Stimulated activated naive CD8-positive, alpha-beta T cell treated with anti-CD3 and anti-CD28 coated beads, Interleukin-15, amount 100 ng/mL, for 72 hours (primary cell): ENCODE measurements around the gene CTPS1.

Source experiments
- ATAC-seq: fragments of 150-1000 bp; cut with Tn5 transposase; 2 replicates; pipeline ENCODE4 v1.10.0; 2021; ENCODE audit warnings: mild to moderate bottlenecking, moderate library complexity
- DNase-seq, 2 donors: peaks; one replicate each; pipeline ENCODE4 v3.0.0; 2021 to 2022
- H3K27ac Mint-ChIP-seq, 2 donors: one replicate each; pipeline ENCODE4 v1.8.0; 2022; ENCODE audit warnings: mild to moderate bottlenecking in 2 of 2, mixed read lengths in 2 of 2, moderate library complexity in 2 of 2
- H3K27me3 Mint-ChIP-seq: one replicate; pipeline ENCODE4 v1.8.0; 2022; ENCODE audit warnings: mixed read lengths
- H3K4me1 Mint-ChIP-seq: one replicate; pipeline ENCODE4 v1.8.0; 2022; ENCODE audit warnings: mild to moderate bottlenecking, mixed read lengths
- H3K4me3 Mint-ChIP-seq, 2 donors: one replicate each; pipeline ENCODE4 v1.8.0; 2022; ENCODE audit warnings: mild to moderate bottlenecking in 2 of 2, mixed read lengths in 2 of 2, moderate library complexity in 1 of 2
- H3K9me3 Mint-ChIP-seq, 2 donors: one replicate each; pipeline ENCODE4 v1.8.0; 2022; ENCODE audit warnings: mixed read lengths in 2 of 2

CTPS1 gene

DNA sequence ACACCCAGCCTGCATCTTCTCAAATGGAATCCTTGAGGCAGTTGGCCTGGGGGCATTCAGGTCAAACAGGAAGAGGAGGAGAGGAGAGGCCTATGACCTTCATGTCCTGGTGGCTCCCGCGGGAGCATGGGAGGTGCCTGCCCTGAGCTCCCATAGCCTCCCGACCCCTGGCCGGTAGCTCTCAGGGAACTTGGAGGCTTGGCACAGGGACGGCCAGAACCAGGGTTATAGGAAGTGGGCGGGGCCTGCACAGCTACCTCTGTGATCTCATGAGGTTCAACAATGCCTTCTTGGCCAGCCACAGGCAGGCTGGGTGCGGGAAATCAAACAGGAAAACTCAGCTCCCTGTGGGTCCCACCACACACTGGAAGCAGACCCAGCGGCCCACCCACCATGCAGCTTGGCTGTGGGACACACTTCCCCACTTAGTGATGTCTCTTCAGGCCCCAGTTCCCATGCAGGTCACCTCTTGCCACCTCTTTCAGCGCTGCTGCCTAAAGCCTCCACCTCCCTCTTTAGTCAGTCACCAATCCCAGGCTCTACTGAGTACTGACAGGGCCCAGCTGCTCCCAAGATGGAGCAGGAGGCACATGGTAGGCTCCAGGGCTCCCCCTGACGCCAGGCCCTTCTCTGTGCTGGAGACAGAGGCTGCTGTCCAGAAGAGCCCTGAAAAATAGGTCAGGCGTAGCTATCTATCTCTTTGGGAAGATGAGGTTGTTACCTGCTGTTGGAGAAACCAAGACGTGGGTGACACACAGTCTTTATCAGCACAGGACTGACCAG is 42.2 kb downstream of the CTPS1 start, which contains the start of gene SLFNL1:
Gene SLFNL1, minus strand, starts transcription at position 200 of the 783 bp plus-strand sequence. CDS start 1,065 bp downstream, outside the sequence.
- Mint-ChIP-seq H3K27me3 (no peaks in the 10 kb centered on the region), H3K4me3 (no peak within 1 kb of the TSS), H3K4me1 (peaks cover 34% of the 10 kb centered on the region), H3K9me3 (no peaks in the 10 kb centered on the region), H3K27ac (peak within 1 kb of the TSS; percentile 72 to 75)
- DNase-seq (no peak), ATAC-seq (no peak)

DNA sequence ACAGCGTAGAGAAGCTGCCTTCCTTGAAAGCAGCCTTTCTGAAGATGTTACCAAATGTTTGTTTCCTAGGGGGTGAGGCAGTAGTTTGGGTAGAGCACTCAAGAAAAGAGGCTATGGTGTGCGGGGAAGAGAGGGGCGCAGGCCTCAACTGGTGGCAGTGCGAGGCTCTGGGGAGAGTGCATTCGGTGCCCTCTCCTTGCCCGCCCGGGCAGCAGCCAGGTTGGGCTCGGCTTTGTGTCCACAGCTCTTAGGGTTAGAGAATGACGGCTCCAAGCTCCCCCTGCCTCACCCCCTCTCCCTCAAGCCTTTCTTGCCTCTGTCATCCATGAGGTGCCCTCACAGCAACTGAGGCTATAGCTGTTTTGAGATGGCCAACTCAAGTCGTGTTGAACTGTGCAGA is 42.9 kb downstream of the CTPS1 start:
- ATAC-seq (no peak), DNase-seq (no peak)
- no peaks in the 10 kb centered on the region for H3K27me3 Mint-ChIP-seq
- H3K27ac Mint-ChIP-seq: no peak overlapping the region
- H3K4me1 Mint-ChIP-seq: peaks cover 34% of the 10 kb centered on the region
- no peak overlapping the region for H3K4me3 Mint-ChIP-seq
- H3K9me3 Mint-ChIP-seq: no peaks in the 10 kb centered on the region

GRCh38 chr1:41023279-41023990 is 43.9 kb downstream of the CTPS1 start:
- no peak for DNase-seq
- peaks cover 34% of the 10 kb centered on the region for H3K4me1 Mint-ChIP-seq
- H3K9me3 Mint-ChIP-seq: no peaks in the 10 kb centered on the region
- ATAC-seq: peak; percentile 24
- no peak overlapping the region for H3K4me3 Mint-ChIP-seq
- H3K27me3 Mint-ChIP-seq: no peaks in the 10 kb centered on the region
- peak overlapping the region in 1 of 2 donors; percentile 88 for H3K27ac Mint-ChIP-seq

DNA sequence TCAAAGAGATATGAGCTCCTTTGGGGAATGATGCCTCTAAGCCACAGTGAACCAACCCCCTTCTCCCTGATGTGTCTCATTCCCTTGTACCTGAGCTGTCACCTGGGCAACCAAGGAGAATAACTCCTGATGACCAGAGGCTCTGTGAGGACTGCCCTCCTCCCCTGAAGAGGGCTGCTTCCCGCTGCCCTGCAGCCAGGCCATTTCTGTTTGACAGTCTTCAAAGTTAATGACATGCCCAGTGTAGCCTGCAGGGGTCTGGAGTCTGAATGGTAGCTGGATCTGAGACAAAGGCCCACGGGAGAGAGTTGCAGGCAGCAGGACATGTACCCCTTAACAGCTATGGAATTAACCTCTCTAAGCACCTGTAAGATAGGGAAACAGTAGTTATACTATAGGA is 45.5 kb downstream of the CTPS1 start:
- Mint-ChIP-seq H3K9me3 (no peaks in the 10 kb centered on the region), H3K27me3 (no peaks in the 10 kb centered on the region), H3K27ac (no peak overlapping the region), H3K4me3 (no peak overlapping the region), H3K4me1 (peaks cover 29% of the 10 kb centered on the region)
- DNase-seq: no peak
- ATAC-seq: no peak

- Mint-ChIP-seq H3K4me1 (peaks cover 19% of the 10 kb centered on the region), H3K4me3 (no peak overlapping the region), H3K27ac (peak overlapping the region in 1 of 2 donors; percentile 69), H3K9me3 (no peaks in the 10 kb centered on the region), H3K27me3 (no peaks in the 10 kb centered on the region)
- no peak for DNase-seq
- no peak for ATAC-seq
Measured at GRCh38 chr1:41025979-41026819, 46.7 kb downstream of the CTPS1 start.

- Mint-ChIP-seq H3K27me3 (no peaks in the 10 kb centered on the region), H3K27ac (peak overlapping the region in 1 of 2 donors; percentile 15)
- no peak for ATAC-seq
Measured at GRCh38 chr1:41028034-41028642, 48.6 kb downstream of the CTPS1 start.

GRCh38 chr1:41030872-41031616 is 51.5 kb downstream of the CTPS1 start:
- H3K4me3 Mint-ChIP-seq: no peak overlapping the region
- H3K9me3 Mint-ChIP-seq: no peaks in the 10 kb centered on the region
- H3K27ac Mint-ChIP-seq: no peak overlapping the region
- H3K27me3 Mint-ChIP-seq: no peaks in the 10 kb centered on the region
- ATAC-seq: no peak
- H3K4me1 Mint-ChIP-seq: no peaks in the 10 kb centered on the region
- no peak for DNase-seq

More at GRCh38 chr1:41028034-41028642, 48.6 kb downstream of the CTPS1 start:
- no peak for DNase-seq
- Mint-ChIP-seq H3K9me3 (no peaks in the 10 kb centered on the region), H3K4me1 (peaks cover 10% of the 10 kb centered on the region), H3K4me3 (no peak overlapping the region)

DNA sequence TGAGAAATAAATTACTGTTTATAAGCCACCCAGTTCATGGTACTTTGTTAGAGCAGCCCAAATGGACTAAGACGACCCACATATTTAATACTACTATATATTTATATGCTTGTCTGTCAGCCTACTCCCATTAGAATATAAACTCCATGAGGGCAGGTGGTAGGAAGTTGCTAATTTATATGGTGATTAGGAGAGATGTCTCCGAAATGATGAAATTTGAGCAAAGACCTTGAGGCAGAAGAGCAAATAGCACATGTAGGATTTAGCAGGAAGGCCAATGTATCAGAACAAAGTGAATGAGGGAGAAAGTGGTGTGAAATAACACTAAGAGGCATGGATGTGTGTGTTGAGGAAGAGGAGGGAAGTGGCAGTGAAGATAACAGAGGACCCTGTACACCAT is 52.7 kb downstream of the CTPS1 start:
- H3K4me1 Mint-ChIP-seq: no peaks in the 10 kb centered on the region
- peak overlapping the region in 1 of 2 donors; percentile 0 for H3K27ac Mint-ChIP-seq
- ATAC-seq (no peak), DNase-seq (no peak)
- H3K27me3 Mint-ChIP-seq: no peaks in the 10 kb centered on the region
- no peak overlapping the region for H3K4me3 Mint-ChIP-seq
- H3K9me3 Mint-ChIP-seq: no peaks in the 10 kb centered on the region

- Mint-ChIP-seq H3K27me3 (no peaks in the 10 kb centered on the region), H3K4me3 (no peak overlapping the region), H3K4me1 (no peaks in the 10 kb centered on the region), H3K27ac (no peak overlapping the region), H3K9me3 (no peaks in the 10 kb centered on the region)
- DNase-seq: no peak
- no peak for ATAC-seq
Measured at GRCh38 chr1:41033272-41033671, 53.8 kb downstream of the CTPS1 start.

GRCh38 chr1:41037116-41037903 is 57.8 kb downstream of the CTPS1 start:
- no peak for DNase-seq
- Mint-ChIP-seq H3K4me1 (no peaks in the 10 kb centered on the region), H3K27me3 (no peaks in the 10 kb centered on the region), H3K4me3 (no peak overlapping the region), H3K27ac (no peak overlapping the region), H3K9me3 (no peaks in the 10 kb centered on the region)
- no peak for ATAC-seq

DNA sequence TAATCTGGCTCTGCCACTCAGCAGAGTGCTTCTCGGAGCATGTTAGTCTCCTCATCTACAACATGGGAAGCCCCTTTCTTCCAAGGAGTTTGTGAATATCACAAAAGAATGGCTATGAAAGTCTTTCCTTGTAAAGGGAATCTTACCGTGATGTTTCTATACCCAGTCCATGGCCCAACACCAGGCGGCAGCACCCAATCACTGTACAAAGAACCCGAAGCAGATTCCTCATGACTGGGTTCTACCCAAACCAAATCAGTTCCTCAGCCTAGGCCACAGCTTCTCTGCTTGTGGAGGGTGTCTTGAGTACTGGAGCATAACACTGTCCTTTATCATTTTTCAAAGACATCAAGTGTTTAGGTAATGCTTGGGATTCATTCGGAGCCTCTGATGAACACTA is 58.6 kb downstream of the CTPS1 start:
- no peak for DNase-seq
- H3K27me3 Mint-ChIP-seq: no peaks in the 10 kb centered on the region
- no peak for ATAC-seq

DNA sequence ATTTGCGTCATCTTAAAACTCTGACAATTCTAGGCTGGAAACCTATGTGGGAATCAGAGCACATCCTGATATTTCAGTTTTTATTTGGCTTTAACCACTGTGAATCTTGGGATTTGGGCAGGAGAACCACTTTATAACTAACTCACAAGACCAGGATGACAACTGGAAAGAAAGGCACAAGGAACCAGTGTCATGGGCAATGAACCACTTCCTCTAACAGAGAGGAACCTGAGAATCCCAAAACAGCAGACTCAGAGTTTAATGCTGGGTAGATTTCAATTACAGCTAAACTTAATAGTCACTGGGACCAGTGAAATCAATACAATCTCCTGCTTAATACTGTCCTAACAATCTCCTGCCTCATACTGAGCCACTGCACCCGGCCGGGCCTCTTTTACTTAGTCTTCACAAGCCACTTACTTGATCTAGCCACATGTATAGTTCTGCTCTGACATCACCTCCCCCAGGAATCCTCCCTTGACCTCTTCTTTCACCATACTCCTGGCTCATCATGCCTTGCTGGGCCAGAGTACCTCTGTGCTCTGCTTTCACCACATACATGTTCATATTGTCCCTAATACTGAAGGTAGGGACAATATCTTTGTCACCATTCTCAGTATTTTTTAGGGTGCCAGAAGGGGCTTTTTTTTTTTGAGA is 62.2 kb downstream of the CTPS1 start:
- H3K27me3 Mint-ChIP-seq: no peaks in the 10 kb centered on the region
- DNase-seq (no peak), ATAC-seq (no peak)
- no peak overlapping the region for H3K4me3 Mint-ChIP-seq
- H3K9me3 Mint-ChIP-seq: no peaks in the 10 kb centered on the region
- H3K27ac Mint-ChIP-seq: peak overlapping the region in 1 of 2 donors; percentile 4
- no peaks in the 10 kb centered on the region for H3K4me1 Mint-ChIP-seq

More for the DNA sequence above, 58.6 kb downstream of the CTPS1 start:
- no peak overlapping the region for H3K27ac Mint-ChIP-seq
- no peak overlapping the region for H3K4me3 Mint-ChIP-seq
- H3K9me3 Mint-ChIP-seq: no peaks in the 10 kb centered on the region
- H3K4me1 Mint-ChIP-seq: no peaks in the 10 kb centered on the region

- no peaks in the 10 kb centered on the region for H3K9me3 Mint-ChIP-seq
- no peaks in the 10 kb centered on the region for H3K4me1 Mint-ChIP-seq
- DNase-seq (no peak), ATAC-seq (no peak)
- H3K4me3 Mint-ChIP-seq: no peak overlapping the region
- H3K27me3 Mint-ChIP-seq: no peaks in the 10 kb centered on the region
- no peak overlapping the region for H3K27ac Mint-ChIP-seq
Measured at GRCh38 chr1:41044187-41044586, 64.7 kb downstream of the CTPS1 start.

GRCh38 chr1:41045740-41046139 is 66.2 kb downstream of the CTPS1 start:
- no peak overlapping the region for H3K27ac Mint-ChIP-seq
- no peaks in the 10 kb centered on the region for H3K9me3 Mint-ChIP-seq
- DNase-seq (no peak), ATAC-seq (no peak)
- H3K27me3 Mint-ChIP-seq: no peaks in the 10 kb centered on the region
- no peak overlapping the region for H3K4me3 Mint-ChIP-seq
- no peaks in the 10 kb centered on the region for H3K4me1 Mint-ChIP-seq
